Measurements from ENCODE around the gene SRRM4. TPM values are rescaled to one million over a fixed set of nuclear protein-coding genes. Genes with fewer than 3 reads are reported as not detected.

Gene SRRM4
- polyA plus RNA-seq, 1 experiment, result not detected

- no peak for DNase-seq (ENCODE audit: low read depth)
- no peak for TF ChIP-seq CTCF (IDR thresholded peaks at IDR 0.05; ENCODE audit: insufficient read depth, low read depth, low read length)
- Histone ChIP-seq H3K27me3 (ENCODE audit: control insufficient read depth, insufficient read depth, low read length) (no peaks in the 10 kb centered on the region), H3K36me3 (ENCODE audit: control insufficient read depth, insufficient read depth, low read length) (peaks cover 1% of the 10 kb centered on the region; the same call in 1 of the 2 replicates), H3K4me3 (ENCODE audit: low read depth, low read length) (no peak overlapping the region)
- POLR2A ChIA-PET, result no interaction called here
- CTCF ChIA-PET, result no interaction called here
Observed at GRCh38 chr12:119183942-119184695, 202.8 kb downstream of the SRRM4 start.

GRCh38 chr12:119195256-119195655 is 213.9 kb downstream of the SRRM4 start:
- CTCF ChIA-PET, result interaction anchor here (1.3 kb wide), 1 partner anchor 15 kb away, joined by 4 read pairs; no protein-coding TSS in a partner anchor
- Histone ChIP-seq H3K27me3 (ENCODE audit: control insufficient read depth, insufficient read depth, low read length) (no peaks in the 10 kb centered on the region), H3K4me3 (ENCODE audit: low read depth, low read length) (no peak overlapping the region), H3K36me3 (ENCODE audit: control insufficient read depth, insufficient read depth, low read length) (no peaks in the 10 kb centered on the region)
- POLR2A ChIA-PET, result no interaction called here
- TF ChIP-seq CTCF (IDR thresholded peaks at IDR 0.05; ENCODE audit: insufficient read depth, low read depth, low read length), result no peak
- DNase-seq (ENCODE audit: low read depth), result no peak

DNA sequence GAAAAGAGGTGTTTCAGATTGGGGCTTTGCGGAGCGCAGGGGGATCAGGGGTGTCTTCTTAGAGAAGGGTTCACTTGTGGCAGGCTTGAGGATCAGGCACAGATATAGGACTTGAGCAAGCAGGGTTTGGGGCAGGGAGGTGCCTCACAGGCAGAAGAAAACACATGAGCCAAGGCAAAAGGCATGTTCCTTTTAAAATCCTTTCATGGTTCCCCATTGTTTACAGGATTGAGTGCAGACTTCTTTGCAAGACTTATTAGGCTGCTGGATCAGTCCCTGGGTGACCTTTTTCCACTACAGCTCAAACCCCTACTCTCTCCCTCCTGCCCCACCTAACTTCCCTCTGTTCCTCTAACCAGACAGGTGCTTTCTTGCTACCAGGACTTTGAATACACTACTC is 217.1 kb downstream of the SRRM4 start:
- H3K36me3 ChIP-seq (ENCODE audit: control insufficient read depth, insufficient read depth, low read length), result no peaks in the 10 kb centered on the region
- POLR2A ChIA-PET, result no interaction called here
- no peak for DNase-seq (ENCODE audit: low read depth)
- no peak for TF ChIP-seq CTCF (IDR thresholded peaks at IDR 0.05; ENCODE audit: insufficient read depth, low read depth, low read length)
- H3K27me3 ChIP-seq (ENCODE audit: control insufficient read depth, insufficient read depth, low read length), result no peaks in the 10 kb centered on the region
- CTCF ChIA-PET, result no interaction called here
- no peak overlapping the region for H3K4me3 ChIP-seq (ENCODE audit: low read depth, low read length)

DNA sequence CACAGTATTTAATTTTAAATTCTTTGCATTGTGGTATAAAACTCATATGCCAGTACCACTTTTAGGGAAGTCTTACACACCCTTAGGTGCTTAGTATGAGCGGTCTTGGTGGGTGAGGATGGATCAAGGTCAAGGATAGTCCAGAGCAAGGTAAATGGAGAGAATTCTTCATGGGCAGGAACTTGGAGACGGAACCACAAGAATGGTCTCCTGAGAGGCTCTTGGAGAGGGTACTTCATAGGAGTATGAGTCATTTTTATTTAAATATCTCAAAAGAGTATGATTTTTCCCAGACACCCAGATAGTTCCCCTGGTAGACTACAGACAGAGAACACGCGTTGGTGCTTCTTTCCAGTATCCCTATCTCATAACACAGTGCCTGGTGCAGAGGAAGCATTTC is 219.3 kb downstream of the SRRM4 start:
- POLR2A ChIA-PET, result no interaction called here
- no peak for DNase-seq (ENCODE audit: low read depth)
- CTCF ChIA-PET, result no interaction called here
- no peak for TF ChIP-seq CTCF (IDR thresholded peaks at IDR 0.05; ENCODE audit: insufficient read depth, low read depth, low read length)
- Histone ChIP-seq H3K27me3 (ENCODE audit: control insufficient read depth, insufficient read depth, low read length) (no peaks in the 10 kb centered on the region), H3K36me3 (ENCODE audit: control insufficient read depth, insufficient read depth, low read length) (no peaks in the 10 kb centered on the region), H3K4me3 (ENCODE audit: low read depth, low read length) (no peak overlapping the region)

DNA sequence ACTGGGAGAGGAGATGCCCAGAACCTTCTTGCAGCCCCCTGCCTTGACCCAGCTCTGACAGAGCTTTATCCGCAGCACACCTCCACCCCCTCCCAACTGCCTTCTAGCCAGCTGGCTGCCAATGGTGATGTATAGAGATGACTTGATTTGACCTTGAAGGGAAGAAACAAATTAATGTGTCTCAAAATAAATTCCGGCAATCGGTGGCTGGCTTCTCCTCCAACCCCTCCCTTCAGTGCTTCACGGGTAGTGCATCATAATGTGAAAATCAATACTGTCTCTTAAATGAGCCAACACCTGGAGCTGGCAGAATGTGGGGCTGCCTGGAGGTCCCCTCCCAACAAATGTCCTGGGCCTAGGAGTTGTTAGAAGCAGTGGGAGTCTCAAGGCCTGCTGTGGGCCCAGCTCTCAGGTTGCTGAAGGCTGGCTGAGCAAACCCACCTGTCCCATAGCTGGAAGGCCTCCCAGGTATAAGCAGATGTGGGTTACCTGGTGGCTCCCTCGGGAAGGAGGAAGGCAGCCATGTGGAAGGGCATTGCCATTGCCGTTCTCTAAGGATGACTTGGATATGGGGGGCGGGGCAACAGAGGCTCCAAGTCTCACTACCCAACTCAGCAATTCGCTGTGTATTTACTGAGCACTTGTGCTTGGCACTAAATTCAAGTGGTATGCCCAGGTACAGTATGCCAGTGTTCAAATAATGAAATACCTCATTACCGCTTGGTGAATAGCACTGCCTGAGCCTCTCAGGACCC is 220.6 kb downstream of the SRRM4 start:
- ChIA-PET POLR2A (no interaction called here), CTCF (no interaction called here)
- Histone ChIP-seq H3K27me3 (ENCODE audit: control insufficient read depth, insufficient read depth, low read length) (no peaks in the 10 kb centered on the region), H3K36me3 (ENCODE audit: control insufficient read depth, insufficient read depth, low read length) (no peaks in the 10 kb centered on the region), H3K4me3 (ENCODE audit: low read depth, low read length) (no peak overlapping the region)
- no peak for DNase-seq (ENCODE audit: low read depth)
- no peak for TF ChIP-seq CTCF (IDR thresholded peaks at IDR 0.05; ENCODE audit: insufficient read depth, low read depth, low read length)

All from BJ (cell line).